GM18909 (cell line): ENCODE results near the gene OR6N1.
A peak's percentile ranks its signal among the peaks of the same experiment; 100 is the strongest.

Source experiments
- ATAC-seq: cut with Tn5 transposase; IDR thresholded peaks from one replicate; pipeline ENCODE4 v1.9.1; 2021; ENCODE audit warnings: mild to moderate bottlenecking; ENCODE audit not compliant: unreplicated experiment, poor library complexity

OR6N1 gene, protein sequence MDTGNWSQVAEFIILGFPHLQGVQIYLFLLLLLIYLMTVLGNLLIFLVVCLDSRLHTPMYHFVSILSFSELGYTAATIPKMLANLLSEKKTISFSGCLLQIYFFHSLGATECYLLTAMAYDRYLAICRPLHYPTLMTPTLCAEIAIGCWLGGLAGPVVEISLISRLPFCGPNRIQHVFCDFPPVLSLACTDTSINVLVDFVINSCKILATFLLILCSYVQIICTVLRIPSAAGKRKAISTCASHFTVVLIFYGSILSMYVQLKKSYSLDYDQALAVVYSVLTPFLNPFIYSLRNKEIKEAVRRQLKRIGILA

DNA sequence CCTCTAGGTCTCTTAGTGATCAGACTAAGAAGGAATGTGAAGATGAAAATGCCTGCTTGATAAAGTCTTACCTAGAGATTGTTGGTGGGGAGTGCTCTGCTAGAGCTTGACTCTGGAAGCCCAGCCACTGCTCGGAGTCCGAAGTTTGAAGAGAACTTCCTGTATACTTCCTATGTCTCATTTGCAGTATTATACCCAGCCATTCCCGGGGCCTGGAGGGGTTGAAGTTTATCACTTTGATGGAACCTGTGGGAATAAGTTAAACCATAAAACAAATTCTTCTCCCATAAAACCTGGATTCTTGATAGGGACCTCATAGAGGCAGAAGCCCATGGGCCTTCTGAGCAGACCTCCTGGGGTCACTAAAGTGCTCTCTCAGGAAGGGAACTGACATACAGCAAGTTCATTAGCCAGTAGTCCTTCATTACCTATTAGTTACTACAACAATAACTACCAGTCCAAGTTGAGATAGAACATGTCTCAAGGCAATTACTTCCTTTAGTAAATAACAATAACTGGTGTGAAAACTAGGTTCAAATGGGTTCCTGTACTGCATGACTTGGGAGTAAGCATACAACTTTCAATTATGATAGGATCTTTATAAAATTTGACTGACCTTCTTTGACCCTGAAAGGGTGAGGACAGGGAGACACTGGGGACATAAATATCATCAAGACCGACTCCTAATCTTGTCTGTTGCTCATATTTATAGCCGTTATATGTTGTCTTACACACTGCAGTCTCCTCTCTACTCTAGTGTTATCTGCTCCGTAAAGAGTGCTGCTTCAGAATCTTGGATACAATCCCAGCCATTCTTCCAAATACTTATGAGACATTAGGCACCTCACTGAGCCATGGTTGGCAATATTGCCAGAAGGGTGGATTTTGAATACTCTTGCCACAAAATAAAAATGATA lies at the start of gene OR6N1:
TSS of gene OR6N1 (minus strand) at position 246 of the 917 bp plus-strand sequence. CDS start 5,513 bp downstream, outside the sequence.
- ATAC-seq, result no peak

DNA sequence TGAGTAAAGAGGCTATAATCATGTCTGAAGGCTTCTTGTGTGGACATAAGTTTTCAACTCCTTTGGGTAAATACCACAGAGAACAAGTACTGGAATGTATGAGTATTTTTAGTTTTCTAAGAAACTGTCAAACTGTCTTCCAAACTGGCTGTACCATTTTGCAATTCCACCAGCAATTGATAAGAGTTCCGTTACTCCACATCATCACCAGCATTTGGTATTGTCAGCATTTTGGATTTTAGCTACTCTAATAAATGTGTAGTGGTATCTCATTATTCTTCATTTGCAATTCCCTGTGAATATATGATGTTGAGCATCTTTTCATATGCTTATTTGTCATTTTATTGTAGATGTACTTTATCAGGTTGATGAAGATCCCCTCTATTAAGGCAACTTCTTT lies 49.7 kb upstream of the OR6N1 start:
- ATAC-seq, result no peak

DNA sequence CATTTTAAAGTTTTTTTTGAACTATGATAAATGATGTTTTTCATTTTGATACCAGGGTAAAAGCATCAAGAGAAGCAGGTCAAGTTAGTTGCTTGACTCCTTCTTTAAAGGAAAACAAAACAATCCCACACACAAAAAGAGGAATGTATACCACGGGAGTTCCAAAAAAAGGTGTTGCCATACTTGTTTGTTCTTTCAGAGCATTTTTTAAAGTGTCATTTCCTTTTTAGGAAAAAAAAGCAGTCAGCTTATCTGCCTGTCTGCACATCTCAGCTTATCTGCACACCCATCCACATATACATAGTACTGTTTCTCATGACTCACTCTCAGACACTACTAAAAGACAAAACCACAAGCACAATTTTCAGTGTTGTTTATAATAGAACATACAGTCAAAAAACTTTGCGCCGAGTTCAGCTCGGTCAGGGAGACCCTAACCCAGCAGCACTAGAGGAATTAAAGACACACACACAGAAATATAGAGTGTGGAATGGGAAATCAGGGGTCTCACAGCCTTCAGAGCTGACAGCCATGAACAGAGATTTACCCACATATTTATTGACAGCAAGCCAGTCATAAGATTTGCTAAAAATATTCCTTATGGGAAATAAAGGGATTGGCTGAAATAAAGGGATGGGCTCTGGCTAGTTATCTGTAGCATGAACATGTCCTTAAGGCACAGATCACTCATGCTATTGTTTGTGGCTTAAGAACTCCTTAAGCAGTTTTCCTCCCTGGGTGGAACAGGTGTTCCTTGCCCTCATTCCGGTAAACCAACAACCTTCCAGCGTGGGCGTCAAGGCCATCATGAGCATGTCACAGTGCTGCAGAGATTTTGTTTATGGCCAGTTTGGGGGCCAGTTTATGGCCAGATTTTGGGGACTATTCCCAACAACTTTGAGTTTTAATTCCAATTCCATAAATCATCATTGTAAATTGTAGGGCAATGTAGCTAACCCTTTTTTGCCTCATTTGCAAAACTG lies 47.8 kb upstream of the OR6N1 start:
- no peak for ATAC-seq

DNA sequence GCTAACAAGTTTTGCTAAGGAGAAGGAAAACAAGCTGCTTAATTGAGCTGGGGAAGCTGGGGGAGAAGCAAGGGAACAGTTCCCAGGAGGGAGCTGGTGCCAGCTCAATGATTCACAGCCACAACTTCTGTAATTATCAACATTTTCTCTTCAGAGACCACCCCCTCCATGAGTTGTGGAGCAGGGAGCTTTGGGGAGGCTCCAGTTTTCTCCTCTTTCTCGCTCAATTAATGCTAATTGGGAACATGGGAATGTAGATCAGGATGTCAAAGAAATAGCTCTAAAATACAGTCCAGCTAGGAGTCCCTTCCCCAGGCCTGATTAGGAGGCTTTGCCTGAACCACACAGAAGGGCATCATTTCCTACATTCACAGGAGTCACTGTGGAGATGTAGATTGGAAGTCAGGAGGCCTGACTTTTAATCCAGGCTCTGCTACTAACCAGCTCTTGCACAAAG lies 47.0 kb upstream of the OR6N1 start:
- ATAC-seq, result no peak

DNA sequence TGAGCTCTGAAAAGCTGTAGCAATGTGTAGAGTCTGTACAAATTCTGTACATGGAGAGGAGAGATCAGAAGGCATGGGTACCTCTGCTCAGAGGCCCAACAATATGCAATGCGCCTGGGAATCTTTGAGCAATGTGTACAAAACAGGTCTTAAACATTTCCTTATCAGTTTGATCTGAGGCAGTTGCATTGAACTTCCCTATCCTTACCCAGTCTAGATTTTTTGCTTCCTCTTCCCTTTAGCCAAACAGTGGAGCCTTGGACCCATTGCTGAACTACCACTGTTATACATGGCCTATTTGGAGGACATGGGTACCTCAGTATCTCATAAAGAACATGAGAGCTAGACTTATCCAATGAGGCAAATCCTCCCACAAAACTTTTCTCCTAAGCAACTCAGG lies 46.6 kb upstream of the OR6N1 start:
- no peak for ATAC-seq

DNA sequence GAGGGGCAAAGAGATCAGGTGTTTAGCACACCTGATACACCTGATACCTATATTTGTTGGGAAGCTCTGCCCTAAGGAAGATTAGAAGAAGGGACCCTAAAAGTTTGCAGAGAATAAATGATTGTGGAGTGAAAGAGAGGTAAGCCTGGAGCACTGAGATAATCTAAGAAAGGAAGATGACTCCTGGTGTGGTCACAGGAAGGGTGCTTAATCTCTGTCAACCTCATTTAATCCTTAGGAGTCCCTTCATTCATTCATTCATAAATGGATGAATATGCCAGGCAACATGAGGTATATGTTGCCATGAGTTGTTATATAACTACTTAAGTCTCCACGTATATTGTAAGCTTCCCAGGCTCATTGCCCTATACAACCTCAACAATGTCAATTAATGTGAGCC lies 43.0 kb upstream of the OR6N1 start:
- ATAC-seq, result no peak

DNA sequence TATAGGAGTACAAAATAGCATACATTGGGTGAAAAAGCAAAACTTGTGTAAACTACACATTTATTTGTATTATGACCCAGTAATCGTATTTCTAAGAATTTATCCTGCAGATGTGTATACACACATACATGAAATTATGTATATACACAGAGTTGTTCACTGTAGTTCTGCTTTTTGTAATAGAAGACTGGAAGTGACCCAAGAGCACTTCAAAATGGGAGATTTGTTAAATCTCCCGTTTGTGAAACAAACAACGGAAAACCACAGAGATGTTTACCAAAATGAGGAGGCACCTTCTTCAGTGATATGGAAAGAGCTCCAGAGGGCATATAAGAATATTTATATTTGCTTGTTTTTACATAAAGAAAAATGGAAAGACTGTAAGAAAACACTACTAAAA lies 41.2 kb upstream of the OR6N1 start:
- no peak for ATAC-seq

DNA sequence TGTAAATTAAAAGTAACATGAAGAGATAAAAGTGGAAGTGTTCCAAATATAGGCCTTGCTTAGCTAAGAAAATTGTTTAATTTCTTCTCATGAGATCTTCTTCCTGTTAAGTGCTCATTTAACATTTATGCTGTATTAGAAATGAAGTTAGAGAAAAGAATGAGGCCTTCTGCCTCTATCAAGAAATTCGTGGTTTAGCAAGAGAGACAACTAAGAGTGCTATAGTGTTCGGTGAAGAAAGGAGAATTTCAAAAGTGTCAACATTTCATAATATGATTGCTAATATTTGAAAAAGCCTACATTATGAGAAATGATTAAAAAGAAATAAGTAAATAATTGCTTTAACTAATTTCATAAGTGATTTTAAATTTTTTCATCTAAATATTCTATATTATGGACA lies 40.3 kb upstream of the OR6N1 start:
- ATAC-seq, result no peak

DNA sequence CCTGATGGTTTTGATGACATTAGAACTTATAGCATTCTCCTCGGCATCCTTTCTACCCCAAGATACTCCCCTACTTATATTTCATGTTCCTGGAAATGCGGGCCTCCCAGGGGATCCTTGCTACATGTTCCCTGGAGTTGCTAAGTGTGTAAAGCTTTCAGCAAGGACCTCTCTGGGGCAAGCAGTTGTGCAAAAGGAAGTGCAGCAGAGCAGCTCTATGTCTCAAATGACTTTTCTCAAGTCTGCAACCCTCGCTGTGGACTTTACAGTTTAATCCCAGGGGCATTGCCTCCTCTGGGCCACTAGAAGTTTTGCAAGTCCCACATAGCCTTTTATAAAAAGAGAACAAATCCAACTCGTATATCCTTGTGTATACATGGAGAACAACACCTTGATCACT lies 38.3 kb upstream of the OR6N1 start:
- no peak for ATAC-seq

DNA sequence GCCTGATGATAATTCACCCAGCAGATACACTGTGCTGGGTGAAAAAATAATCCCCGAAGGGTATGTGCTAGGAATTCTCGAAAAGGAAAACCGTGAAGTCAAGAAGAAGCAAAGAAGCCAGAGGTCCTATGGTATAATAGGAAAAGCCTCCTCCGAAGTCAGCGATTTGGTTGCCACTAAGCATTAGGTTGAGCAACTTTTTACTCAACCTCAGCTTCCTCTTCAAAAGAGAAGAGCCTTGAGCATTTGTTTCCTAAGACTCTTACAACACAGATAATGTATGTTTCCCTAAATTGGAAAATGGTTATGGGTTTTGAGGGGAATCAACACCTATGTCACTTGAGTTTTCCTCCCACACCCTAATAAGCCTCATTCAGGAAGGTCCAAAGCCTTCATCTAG lies 37.9 kb upstream of the OR6N1 start:
- ATAC-seq, result no peak

DNA sequence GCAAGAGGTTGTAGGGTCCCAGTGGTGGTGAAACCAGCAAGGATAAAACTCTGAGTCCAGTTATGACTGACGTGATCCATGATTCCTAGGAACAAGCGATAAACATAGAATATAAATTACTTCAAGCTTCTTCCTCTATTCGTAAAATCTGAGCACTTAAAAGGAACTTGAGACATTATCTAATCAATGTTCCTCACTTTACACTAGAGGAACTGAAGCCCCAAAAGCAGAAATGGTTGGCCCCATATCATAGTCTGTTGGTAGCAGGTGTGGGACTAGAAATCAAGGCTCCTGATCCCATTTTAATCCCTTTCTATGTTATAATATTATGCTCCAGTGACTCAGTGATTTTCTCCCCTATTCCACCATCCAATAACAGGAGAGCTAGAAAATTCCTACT lies 37.3 kb upstream of the OR6N1 start:
- no peak for ATAC-seq

DNA sequence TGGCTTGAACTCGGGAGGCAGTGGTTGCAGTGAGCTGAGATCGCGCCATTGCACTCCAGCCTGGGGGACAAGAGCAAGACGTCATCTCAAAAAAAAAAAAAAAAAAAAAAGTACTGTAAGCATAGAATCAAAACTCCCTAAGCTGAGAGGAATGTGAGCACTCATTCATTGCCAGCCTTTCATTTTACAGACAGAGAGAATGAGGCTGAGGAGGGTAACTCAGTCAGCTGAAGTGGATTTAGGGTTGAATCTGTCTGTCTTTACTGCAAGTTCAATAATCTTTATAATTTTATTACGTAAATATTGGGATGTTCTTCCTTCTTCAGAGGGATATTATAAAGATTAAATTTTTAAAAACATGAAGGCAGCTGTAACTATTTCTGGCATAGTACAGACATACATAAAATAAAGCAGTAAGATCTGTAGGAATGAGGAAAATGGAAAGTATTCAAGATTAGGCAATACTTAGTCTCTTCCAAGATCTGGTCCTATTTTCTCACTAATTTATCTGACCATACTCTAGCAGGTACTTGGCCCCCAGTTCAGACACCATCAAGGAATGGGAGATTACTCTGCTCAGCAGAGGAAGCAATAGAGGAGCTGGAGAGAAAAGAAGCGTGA lies 35.0 kb upstream of the OR6N1 start:
- ATAC-seq, result no peak

DNA sequence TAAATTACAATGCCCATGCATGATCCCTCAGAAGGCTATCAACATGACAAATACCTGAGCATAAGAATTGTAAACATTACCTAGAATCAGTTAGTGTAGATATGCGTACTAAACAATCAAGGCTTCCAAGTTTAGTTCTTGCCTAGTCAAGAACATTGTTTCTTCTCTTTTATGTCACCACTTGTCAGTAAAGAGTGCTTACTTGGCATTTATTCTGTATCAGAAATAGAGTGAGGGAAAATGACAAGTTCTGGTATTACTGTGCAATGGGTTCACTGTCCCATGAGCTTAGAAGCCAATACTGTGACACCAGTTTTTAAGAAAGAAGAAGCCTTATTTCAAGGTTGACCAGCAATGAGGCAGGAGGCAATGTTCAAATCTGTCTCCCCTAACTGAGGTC lies 31.7 kb upstream of the OR6N1 start:
- ATAC-seq, result no peak

DNA sequence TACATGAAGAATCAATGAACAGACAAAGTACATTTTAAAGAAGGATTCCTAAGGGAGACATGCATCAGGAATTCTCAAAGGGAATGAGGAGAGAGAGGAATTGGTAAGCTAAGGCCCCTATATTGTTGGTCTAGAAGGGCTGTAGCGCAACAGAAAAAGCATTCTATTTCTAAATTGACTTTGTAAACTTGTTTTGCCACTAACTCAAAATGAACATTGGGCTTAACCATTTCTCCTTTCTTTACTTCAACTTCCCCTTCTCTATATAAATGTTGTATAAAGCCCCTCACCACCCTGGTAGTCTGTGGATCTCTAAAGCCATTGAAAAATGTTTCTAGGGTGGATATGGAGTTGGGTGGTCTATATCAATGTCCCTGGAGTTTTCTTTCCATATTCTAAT lies 29.4 kb upstream of the OR6N1 start:
- no peak for ATAC-seq

DNA sequence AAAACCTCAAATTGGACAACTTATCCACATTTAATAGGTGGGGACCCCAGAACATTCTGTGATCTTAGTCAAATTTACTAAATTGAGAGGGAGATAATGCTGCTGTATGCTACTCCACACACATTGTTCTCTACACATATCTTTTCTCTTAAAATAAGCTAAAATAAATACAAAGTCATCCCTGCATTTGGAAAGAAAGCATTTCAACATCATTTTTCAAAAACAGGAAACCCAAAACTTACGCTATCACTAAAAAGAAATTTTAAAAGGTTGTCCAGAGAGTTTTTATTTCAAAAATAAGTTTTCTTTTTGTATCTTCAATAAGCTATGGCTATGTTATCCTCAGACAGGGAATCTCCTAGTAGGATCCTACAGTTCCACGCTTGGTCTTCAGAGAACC lies 28.5 kb upstream of the OR6N1 start:
- no peak for ATAC-seq

DNA sequence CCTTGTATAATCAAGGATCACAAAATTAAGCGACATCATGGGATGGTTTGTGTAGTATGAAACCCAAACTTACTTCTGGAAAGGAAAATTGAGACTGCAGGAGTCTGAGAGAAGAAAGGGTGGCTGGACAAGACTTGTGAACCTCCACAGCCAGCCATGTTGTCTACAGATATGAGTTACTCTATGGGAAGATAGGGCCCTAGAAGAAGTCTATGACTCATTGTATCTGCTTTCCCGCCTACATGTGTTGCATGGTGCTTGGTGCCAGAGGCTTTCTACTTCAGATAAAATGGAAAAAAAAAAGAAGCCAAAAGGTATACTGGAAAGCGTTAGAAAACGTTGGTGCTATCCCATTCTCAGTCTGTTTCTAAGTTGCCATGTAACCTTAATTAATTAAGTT lies 27.7 kb upstream of the OR6N1 start:
- no peak for ATAC-seq

DNA sequence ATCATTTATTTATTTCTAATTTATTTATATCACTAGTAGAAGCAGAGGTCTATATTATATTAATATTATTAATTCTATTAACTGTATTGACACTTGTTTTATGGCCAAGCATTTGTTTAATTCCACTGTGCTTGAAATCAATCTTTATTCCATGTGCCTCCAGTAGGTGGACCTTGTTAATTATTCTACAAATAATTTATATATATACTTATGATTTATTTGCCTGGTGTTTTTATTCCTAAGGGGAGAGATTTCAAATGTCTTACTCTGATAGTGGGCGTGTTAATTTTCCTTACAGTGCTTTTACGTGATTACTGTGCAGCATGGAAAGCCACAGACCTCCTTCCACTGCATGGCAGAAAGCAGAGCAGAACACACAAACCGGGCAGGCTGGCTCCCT lies 26.5 kb upstream of the OR6N1 start:
- no peak for ATAC-seq

DNA sequence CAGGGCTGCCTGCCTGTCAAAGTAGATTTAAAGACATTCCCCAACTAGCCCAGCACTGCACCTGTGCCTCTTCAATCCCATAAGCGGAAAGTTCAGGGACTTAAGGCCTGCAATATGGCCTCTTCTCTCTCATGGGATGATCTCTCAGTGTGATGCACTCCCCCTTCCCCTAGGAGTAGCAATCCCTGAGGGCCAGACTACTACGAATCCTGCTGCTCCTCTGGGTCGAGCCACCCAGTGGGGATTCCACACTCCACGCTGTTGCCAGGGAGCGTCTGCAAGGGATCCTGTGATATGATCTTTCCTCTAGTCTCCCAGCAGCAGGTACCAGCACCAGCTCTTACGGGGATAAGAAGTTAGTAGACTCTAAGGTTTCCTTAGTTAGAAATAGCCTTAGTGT lies 22.3 kb upstream of the OR6N1 start:
- ATAC-seq, result no peak

DNA sequence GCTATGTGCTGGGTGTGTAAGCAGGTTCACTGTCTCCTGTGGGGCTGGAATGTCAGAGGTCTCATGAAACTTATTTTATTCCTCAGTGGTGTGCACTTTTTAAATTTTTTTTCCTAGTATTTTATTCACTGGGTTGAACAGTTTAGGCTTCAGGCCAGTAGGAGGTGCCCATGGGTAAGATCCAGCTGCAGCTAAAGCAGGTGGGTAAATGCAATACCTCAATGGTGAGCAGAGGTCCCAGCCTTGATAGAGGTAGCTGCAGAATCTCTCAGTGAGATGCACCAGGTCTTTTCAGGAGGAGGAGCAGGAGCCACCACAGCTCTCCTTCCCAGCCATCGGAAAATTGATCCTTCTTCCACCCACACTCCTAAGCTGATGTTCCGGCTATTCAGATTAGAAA lies 21.6 kb upstream of the OR6N1 start:
- ATAC-seq, result peak; percentile 53

DNA sequence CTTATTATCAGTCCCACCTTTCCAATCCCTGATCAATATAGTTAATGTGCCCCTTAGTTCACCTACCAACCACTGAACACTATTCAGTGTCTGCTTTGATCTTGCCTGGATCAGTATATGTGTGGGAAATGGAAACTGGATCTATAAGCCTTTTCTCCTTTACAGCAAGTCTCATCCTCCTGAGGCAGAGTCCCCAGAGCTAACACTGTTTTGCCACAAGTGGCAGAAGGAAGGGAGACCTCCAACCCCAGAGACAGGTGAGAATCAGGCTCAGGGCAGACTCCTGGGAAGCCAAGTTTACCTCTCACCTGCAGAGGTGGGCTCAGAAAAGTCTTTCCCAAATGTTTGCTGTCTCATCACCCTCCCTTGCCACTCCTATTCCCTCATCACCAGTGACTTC lies 9.1 kb upstream of the OR6N1 start, which contains the start of gene OR6N2:
TSS of gene OR6N2 (minus strand) at position 101 of the 400 bp plus-strand sequence. CDS start 3,569 bp downstream, outside the sequence.
- no peak for ATAC-seq
